Neural cell (in vitro differentiated cells): Measurements from ENCODE around the gene ARHGAP35. TPM values are rescaled to one million over a fixed set of nuclear protein-coding genes. Genes with fewer than 3 reads are reported as not detected.

Experiments
- H2AFZ ChIP-seq: fragments of 200-600, 300-800 bp; sonication (generic), shearing (Covaris generic); 2 replicates; pipeline ENCODE4 v1.6.0; 2014; ENCODE audit warnings: low read depth, mild to moderate bottlenecking, antibody characterized with exemption, low read length, moderate library complexity
- H3F3A ChIP-seq: fragments of 200-600 bp; shearing (Covaris generic); 2 replicates; pipeline ENCODE4 v1.6.1; 2016; ENCODE audit warnings: mild to moderate bottlenecking, moderate library complexity, mixed read lengths, antibody characterized with exemption, low read length; ENCODE audit not compliant: insufficient read depth, poor library complexity, severe bottlenecking
- H3K27ac ChIP-seq: fragments of 200-600, 300-800 bp; sonication (generic), shearing (Covaris generic); 2 replicates; pipeline ENCODE4 v1.5.1; 2014; ENCODE audit warnings: mild to moderate bottlenecking, low read length, moderate library complexity
- H3K27me3 ChIP-seq: fragments of 300-800, 200-600 bp; sonication (generic), shearing (Covaris generic); 2 replicates; pipeline ENCODE4 v1.6.0; 2014; ENCODE audit warnings: mild to moderate bottlenecking, low read depth, low read length, moderate library complexity; ENCODE audit not compliant: insufficient read depth
- H3K36me3 ChIP-seq: fragments of 300-800, 200-600 bp; sonication (generic), shearing (Covaris generic); 2 replicates; pipeline ENCODE4 v1.5.1; 2014; ENCODE audit warnings: mild to moderate bottlenecking, antibody characterized with exemption, low read length, moderate library complexity; ENCODE audit not compliant: insufficient read depth
- H3K4me2 ChIP-seq: fragments of 300-800, 200-600 bp; sonication (generic), shearing (Covaris generic); 2 replicates; pipeline ENCODE4 v1.6.0; 2014; ENCODE audit warnings: mild to moderate bottlenecking, low read length
- H3K4me3 ChIP-seq: fragments of 300-800, 200-600 bp; sonication (generic), shearing (Covaris generic); 2 replicates; pipeline ENCODE4 v1.5.1; 2014; ENCODE audit warnings: mild to moderate bottlenecking, low read length, moderate library complexity
- H3K79me2 ChIP-seq: fragments of 200-600 bp; shearing (Covaris generic); replicated peaks from 2 replicates; pipeline ENCODE4 v1.6.0; 2014; ENCODE audit warnings: mild to moderate bottlenecking, low read length, moderate library complexity; ENCODE audit not compliant: insufficient read depth
- H3K9ac ChIP-seq: fragments of 300-800, 200-600 bp; sonication (generic), shearing (Covaris generic); 2 replicates; pipeline ENCODE4 v1.6.1; 2016; ENCODE audit warnings: mild to moderate bottlenecking, low read length, mixed read lengths
- H3K9me2 ChIP-seq: fragments of 200-600 bp; shearing (Covaris generic); 2 replicates; pipeline ENCODE4 v1.6.1; 2016; ENCODE audit warnings: mild to moderate bottlenecking, low read length, mixed read lengths; ENCODE audit not compliant: insufficient read depth
- H3K9me3 ChIP-seq: fragments of 200-600, 300-800 bp; sonication (generic), shearing (Covaris generic); 2 replicates; pipeline ENCODE4 v1.6.1; 2016; ENCODE audit warnings: mild to moderate bottlenecking, mixed run types, low read length, moderate library complexity, mixed read lengths
- H4K20me1 ChIP-seq: fragments of 200-600 bp; shearing (Covaris generic); 2 replicates; pipeline ENCODE4 v1.6.1; 2016; ENCODE audit warnings: mild to moderate bottlenecking, mixed run types; ENCODE audit not compliant: insufficient read depth
- EP300 ChIP-seq: fragments of 450-650 bp; conservative IDR thresholded peaks from 2 replicates; pipeline ENCODE4 v1.6.1; 2014; ENCODE audit warnings: antibody characterized with exemption, mild to moderate bottlenecking, moderate library complexity; ENCODE audit not compliant: poor library complexity, severe bottlenecking
- EZH2 ChIP-seq: fragments of 200-600, 300-800 bp; shearing (Covaris generic), sonication (generic); IDR thresholded peaks from 2 replicates; pipeline ENCODE4 v1.6.1; 2014; ENCODE audit warnings: antibody characterized with exemption, low read length, borderline replicate concordance, mild to moderate bottlenecking; ENCODE audit not compliant: insufficient read depth, poor library complexity, severe bottlenecking
- MXI1 ChIP-seq: fragments of 450-650 bp; conservative IDR thresholded peaks from 2 replicates; pipeline ENCODE4 v1.6.1; 2014; ENCODE audit warnings: antibody characterized with exemption, mild to moderate bottlenecking; ENCODE audit not compliant: poor library complexity, severe bottlenecking
- POLR2AphosphoS5 ChIP-seq: IDR thresholded peaks from 2 replicates; pipeline ENCODE4 v1.6.1; 2012
- RAD21 ChIP-seq: fragments of 450-650 bp; conservative IDR thresholded peaks from 2 replicates; pipeline ENCODE4 v1.6.1; 2014; ENCODE audit warnings: antibody characterized with exemption, mild to moderate bottlenecking, moderate library complexity
- REST ChIP-seq: IDR thresholded peaks from 2 replicates; pipeline ENCODE4 v1.6.1; 2012; ENCODE audit warnings: borderline replicate concordance
- SMC3 ChIP-seq: fragments of 450-650 bp; conservative IDR thresholded peaks from 2 replicates; pipeline ENCODE4 v1.6.1; 2014; ENCODE audit warnings: antibody characterized with exemption, mild to moderate bottlenecking, moderate library complexity; ENCODE audit not compliant: poor library complexity
- TAF1 ChIP-seq: IDR thresholded peaks from 2 replicates; pipeline ENCODE4 v1.6.1; 2012; ENCODE audit warnings: low read depth
- polyA plus RNA-seq: library from polyadenylated mRNA; depleted of rRNA; stranded (reverse); fragments of >200 nt; gene quantifications from 2 replicates; pipeline ENCODE4 v1.2.3, GENCODE V29; 2014
- TF ChIP-seq, protein P1 (sequence below): fragments of 450-650 bp; IDR thresholded peaks from 2 replicates; pipeline ENCODE4 v1.5.1; 2014; ENCODE audit warnings: antibody characterized with exemption, mild to moderate bottlenecking, moderate library complexity; ENCODE audit not compliant: poor library complexity, severe bottlenecking

The ARHGAP35 gene
- polyA plus RNA-seq, 1 donor from 2014 or later = 29.5 TPM

DNA sequence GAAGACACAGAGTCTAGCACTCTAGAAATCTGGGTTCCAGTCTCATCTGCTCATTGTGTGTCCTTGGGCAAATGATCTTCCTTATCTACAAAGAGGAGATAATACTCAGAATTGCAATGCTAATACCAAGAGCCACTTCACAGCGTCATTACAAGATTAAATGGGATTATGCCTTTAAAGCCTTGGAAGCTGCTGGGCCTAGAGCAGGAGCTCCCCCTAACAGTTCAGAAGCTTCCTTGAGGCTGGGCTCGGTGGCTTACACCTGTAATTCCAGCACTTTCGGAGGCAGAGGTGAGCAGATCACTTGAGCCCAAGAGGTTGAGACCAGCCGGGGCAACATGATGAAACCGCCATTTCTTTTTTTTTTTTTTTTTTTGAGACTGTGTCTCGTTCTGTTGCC lies 37.7 kb upstream of the ARHGAP35 start:
- TF ChIP-seq REST (no peak), EZH2 (no peak), EP300 (no peak), POLR2AphosphoS5 (no peak)
- Histone ChIP-seq H3K27me3 (no peaks in the 10 kb centered on the region), H3K9me2 (no peaks in the 10 kb centered on the region), H3K27ac (no peak overlapping the region), H3K79me2 (no peaks in the 10 kb centered on the region), H3K36me3 (no peaks in the 10 kb centered on the region), H4K20me1 (no peaks in the 10 kb centered on the region), H3K9me3 (no peaks in the 10 kb centered on the region), H3K9ac (no peak overlapping the region), H3F3A (no peaks in the 10 kb centered on the region), H2AFZ (no peak overlapping the region), H3K4me2 (no peak overlapping the region), H3K4me3 (no peak overlapping the region)

DNA sequence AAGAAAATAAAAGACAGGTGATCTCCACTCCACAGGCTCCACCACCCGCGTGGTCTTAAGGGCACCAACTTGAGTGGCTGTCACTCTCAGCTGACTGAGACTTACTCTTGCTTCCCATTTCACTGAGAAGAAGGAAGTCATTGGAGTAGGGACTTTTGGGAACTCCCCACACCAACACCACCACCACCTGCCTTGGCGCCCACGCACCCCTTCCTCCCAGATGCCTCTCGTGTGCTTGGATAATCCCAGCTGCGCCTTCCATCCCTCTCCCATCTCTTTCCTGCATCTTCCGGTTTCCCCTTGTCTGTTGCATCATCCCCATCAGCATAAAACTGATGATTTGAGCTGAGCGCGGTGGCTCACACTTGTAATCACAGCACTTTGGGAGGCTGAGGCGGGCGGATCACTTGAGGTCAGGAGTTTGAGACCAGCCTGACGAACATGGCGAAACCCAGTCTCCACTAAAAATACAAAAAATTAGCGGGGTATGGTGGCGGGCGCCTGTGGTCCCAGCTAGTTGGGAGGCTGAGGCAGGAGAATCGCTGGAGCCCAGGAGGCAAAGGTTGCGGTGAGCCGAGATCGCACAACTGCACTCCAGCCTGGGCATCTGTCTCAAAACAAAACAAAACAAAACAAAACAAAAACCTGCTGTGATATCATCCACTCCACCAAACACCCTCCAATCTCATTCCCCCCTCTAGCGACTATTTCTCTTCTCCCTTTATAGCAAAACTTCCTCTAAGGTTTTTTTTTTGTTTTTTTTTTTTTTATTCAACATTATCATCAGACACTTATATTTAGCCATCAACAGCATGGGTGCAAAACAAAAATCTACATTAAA lies 35.7 kb upstream of the ARHGAP35 start:
- Histone ChIP-seq H2AFZ (no peak overlapping the region), H3K27ac (no peak overlapping the region), H3K79me2 (no peaks in the 10 kb centered on the region), H4K20me1 (no peaks in the 10 kb centered on the region), H3K27me3 (no peaks in the 10 kb centered on the region), H3K36me3 (no peaks in the 10 kb centered on the region), H3F3A (no peaks in the 10 kb centered on the region), H3K9me2 (no peaks in the 10 kb centered on the region), H3K4me2 (no peak overlapping the region), H3K4me3 (no peak overlapping the region), H3K9me3 (no peaks in the 10 kb centered on the region), H3K9ac (no peak overlapping the region)
- TF ChIP-seq POLR2AphosphoS5 = no peak
- no peak for TF ChIP-seq EZH2
- TF ChIP-seq TAF1 = no peak
- TF ChIP-seq, protein P1, sequence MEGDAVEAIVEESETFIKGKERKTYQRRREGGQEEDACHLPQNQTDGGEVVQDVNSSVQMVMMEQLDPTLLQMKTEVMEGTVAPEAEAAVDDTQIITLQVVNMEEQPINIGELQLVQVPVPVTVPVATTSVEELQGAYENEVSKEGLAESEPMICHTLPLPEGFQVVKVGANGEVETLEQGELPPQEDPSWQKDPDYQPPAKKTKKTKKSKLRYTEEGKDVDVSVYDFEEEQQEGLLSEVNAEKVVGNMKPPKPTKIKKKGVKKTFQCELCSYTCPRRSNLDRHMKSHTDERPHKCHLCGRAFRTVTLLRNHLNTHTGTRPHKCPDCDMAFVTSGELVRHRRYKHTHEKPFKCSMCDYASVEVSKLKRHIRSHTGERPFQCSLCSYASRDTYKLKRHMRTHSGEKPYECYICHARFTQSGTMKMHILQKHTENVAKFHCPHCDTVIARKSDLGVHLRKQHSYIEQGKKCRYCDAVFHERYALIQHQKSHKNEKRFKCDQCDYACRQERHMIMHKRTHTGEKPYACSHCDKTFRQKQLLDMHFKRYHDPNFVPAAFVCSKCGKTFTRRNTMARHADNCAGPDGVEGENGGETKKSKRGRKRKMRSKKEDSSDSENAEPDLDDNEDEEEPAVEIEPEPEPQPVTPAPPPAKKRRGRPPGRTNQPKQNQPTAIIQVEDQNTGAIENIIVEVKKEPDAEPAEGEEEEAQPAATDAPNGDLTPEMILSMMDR = no peak
- no peak for TF ChIP-seq MXI1
- TF ChIP-seq RAD21 = no peak
- no peak for TF ChIP-seq SMC3
- no peak for TF ChIP-seq EP300
- no peak for TF ChIP-seq REST
